Hematopoietic multipotent progenitor cell treated with erythropoietin and hydrocortisone succinate and interleukin-3 and kit ligand, for 6 days (in vitro differentiated cells): ENCODE data around the gene GLOD5.

ENCODE experiments used
- DNase-seq: peaks from one replicate; pipeline ENCODE4 v3.0.0-alpha.2; 2015

The GLOD5 gene

DNA sequence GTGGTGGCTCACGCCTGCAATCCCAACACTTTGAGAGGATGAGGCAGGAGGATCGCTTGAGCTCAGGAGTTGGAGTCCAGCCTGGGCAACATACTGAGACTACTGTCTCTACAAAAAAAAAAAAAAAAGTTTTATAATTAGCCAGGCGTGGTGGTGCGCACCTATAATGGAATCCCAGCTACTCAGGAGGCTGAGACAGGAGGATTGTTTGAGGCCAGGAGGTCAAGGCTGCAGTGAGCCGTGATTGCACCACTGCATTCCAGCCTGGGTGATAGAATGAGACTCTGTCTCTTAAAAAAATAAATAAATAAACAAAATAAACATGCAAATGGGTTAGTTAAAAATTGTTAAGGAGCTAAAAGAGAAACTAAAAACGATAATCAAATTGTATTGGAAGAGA, 7.7 kb downstream of the GLOD5 start:
- no peak for DNase-seq

DNA sequence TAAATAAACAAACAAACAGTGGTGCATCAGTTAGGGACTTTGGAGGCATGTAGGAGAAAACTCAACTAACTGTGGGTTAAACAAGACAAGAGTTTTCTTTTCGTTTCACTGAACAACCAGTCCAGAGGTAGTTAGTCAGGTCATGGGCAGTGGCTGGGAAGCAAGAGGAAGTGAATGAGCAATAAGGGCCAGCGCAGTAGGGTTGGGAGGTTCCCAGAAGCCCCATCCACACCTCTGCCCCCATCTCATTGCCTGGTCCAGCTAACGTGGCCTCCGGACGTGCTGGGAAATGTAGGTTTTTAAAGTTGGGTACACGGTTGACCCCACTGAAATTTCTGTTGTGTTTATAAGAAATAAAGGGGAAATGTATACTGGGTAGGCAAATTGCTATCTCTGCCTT, 8.7 kb downstream of the GLOD5 start:
- no peak for DNase-seq

- no peak for DNase-seq
These were observed 11.1 kb downstream of the GLOD5 start for GRCh38 chrX:48772602-48773001.

- DNase-seq: no peak
These were observed 15.4 kb downstream of the GLOD5 start for GRCh38 chrX:48776818-48777439.

- DNase-seq: no peak
These were observed 17.9 kb downstream of the GLOD5 start for GRCh38 chrX:48779399-48779798.

- DNase-seq: no peak
These were observed 20.2 kb downstream of the GLOD5 start for GRCh38 chrX:48781705-48782104.

GRCh38 chrX:48782216-48782615, 20.7 kb downstream of the GLOD5 start:
- DNase-seq: no peak

DNA sequence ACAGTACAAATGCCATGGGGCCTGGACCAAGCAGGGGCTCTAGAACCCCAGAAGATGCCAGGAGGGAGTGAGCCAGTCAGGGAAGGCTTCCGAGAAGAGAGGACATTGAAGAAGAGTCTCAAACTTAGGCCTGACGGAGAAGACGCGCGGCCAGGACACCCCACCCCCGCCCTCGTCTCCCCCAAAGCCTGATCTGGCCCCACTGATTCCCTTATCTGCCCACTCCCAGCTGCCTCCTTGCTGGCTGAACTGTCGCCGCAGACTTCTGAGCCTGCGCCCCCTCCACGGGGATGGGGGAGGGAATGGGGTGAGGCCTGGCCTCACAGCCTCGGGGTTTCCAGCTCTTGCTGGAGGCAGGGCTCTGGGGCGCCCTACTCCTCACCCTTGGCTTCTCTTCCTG, 21.2 kb downstream of the GLOD5 start:
- DNase-seq: peak; percentile 93

DNA sequence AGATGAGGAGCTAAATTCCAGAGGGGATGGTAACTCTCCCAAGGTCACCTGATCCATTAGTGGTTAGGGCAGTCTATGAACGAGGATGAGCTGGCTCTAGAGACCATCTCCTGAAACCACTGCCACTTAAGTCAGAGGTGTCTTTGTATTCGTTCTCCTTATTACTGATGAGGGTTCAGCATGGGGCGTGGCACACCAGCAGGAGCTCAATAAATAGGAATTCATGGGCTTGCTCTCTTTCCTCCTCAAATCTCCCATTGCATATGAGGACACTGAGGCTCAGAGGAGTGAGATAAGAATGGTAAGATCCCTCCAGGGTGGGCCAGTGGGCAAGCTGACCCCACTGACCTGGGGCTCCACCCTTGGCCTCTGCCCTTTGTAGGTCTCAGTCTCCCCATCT, 23.2 kb downstream of the GLOD5 start:
- peak; percentile 34 for DNase-seq

DNA sequence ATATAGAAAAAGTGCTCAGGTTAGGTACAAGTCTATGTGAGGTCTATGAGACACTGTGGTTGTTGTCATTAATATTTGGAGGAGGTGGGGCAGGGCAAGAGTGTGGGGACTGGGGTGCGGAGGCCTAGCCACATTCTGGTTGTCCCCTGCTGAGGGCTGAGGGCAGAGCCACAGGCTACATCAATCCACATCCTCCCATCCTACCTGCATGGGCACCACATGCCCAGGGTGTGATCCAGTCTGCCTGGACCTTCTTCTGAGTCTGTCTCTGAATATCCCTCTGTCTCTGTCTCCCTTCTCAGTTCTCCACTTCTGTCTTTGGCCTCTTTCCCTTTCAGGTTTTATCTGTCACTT, 23.6 kb downstream of the GLOD5 start:
- no peak for DNase-seq

GRCh38 chrX:48785540-48786214, 24.1 kb downstream of the GLOD5 start:
- peak; percentile 87 for DNase-seq

GRCh38 chrX:48786341-48786800, 24.8 kb downstream of the GLOD5 start, which contains the start of gene GATA1:
GATA1 (plus strand) TSS chrX:48786590; CDS start chrX:48791110, 4,520 bp downstream.
- DNase-seq: peak; percentile 86

DNA sequence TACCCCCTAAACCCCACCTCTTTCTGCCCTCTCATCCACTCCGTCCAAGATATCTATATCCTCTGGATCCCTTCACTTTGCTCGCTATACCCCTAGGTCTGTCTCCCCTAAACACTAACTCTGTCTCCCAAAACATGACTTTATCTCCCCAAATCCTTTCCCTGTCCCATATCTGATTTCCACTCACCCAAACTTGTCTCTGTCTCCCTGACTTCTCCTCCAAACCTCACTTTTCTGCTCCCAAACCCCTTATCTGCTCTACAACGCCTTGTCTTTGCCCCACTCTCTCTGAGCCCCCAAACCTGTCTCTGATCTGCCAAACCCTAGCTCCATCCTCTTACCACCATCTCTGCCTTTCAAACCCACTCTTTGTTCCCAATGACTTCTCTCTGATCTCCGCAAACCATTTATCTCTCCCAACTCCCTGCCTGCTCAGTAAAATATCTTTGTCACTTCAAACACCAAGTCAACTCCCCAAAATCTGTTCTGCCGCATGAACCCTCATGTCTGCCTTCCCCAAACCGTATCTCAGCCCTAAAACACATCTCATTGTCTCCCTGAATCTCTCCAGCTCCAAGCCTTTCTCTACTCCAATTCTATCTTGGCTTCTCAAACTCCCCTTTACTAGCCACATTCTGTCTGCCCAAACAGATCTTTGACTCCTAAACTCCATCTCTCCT, 25.4 kb downstream of the GLOD5 start:
- DNase-seq: no peak

- DNase-seq: peak; percentile 48
These were observed 26.2 kb downstream of the GLOD5 start for GRCh38 chrX:48787505-48788443.

GRCh38 chrX:48789366-48790220, 28.0 kb downstream of the GLOD5 start:
- DNase-seq: peak; percentile 74

- DNase-seq: no peak
These were observed 28.9 kb downstream of the GLOD5 start for GRCh38 chrX:48790477-48790876.

- DNase-seq: no peak
These were observed 29.7 kb downstream of the GLOD5 start for GRCh38 chrX:48791063-48791820.

DNA sequence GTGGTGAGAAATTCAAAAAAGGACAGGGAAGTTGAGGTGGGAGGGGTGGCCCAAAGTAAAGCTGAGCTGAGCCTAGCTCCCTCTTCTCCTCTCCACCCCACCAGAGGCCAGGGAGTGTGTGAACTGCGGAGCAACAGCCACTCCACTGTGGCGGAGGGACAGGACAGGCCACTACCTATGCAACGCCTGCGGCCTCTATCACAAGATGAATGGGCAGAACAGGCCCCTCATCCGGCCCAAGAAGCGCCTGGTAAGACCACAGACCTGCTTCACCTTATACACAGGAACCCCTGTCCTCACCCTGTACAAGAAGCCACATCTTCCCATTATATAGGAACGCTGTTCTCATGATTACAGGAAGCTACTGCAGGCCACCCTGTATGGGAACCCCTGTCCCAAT, 30.7 kb downstream of the GLOD5 start:
- no peak for DNase-seq

GRCh38 chrX:48793935-48794334, 32.4 kb downstream of the GLOD5 start:
- no peak for DNase-seq

GRCh38 chrX:48794340-48794910, 32.9 kb downstream of the GLOD5 start:
- peak; percentile 79 for DNase-seq
